GM18873 (cell line): ENCODE results near the gene OR4C3.
"Not testable (repeated sequence)": the region's sequence is repeated elsewhere in the genome, so short reads cannot be mapped to it uniquely, and the experiment has no call there.

ENCODE experiments used
- ATAC-seq: cut with Tn5 transposase; IDR thresholded peaks from one replicate; pipeline ENCODE4 v1.9.1; 2021; ENCODE audit warnings: mild to moderate bottlenecking, moderate library complexity, moderate number of reproducible peaks; ENCODE audit not compliant: unreplicated experiment, low FRiP score

OR4C3 gene

DNA sequence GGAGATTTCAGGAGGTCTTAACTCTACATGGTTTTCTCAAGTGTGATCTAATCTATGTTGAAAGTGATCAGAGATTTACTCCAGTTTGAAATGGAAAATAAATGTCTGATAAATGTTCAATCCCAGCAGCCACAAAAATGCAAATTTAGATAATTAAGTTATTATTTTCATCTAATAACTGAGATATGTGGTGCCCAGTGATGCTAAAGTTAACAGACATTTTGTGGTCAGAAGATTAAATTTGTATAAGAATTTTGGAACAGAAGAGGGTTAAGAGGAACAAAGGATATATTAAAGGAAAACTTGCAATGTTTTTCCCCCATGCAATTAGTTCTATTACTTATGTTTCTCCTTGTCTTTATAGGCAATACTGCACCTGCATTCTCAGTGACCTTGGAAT lies at the start of gene OR4C3:
Gene OR4C3 (plus strand): TSS at position 301 of the 400 bp plus-strand sequence. CDS start 102 bp downstream, outside the sequence.
- ATAC-seq: not testable (repeated sequence)

GRCh38 chr11:48305923-48306322 lies 18.8 kb upstream of the OR4C3 start, which contains the start of gene OR4S1:
OR4S1 (plus strand) TSS chr11:48306223; CDS start chr11:48306223, 0 bp downstream.
- no peak for ATAC-seq

DNA sequence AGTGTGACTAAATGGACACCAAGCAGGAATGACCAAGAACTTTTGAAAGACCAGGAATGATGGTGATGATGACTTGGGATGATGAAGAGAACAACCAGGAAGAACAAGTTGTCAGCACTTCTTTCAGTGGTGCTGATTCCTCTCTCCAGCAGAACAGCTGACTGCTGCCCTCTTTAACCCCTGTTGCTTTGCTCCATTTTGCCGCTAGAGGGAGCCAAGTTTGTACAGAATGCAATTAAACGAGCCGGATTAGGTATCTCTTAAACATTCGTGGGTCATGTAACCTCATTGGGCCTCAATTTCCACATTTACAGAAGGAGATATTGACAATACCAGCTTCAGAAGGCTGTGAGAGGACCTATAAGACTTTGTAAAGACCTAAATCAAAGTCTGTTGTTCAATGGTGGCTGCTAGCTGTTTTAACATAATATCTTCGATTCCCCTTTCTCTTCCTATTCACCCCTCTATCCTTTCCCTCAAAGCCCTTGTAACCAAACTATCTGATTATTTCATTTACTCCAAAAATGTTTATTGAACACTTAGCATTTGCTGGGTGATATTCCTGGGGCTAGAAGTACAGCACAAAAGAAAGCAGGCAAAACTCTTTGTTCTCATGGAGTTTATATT lies 16.8 kb upstream of the OR4C3 start:
- no peak for ATAC-seq

DNA sequence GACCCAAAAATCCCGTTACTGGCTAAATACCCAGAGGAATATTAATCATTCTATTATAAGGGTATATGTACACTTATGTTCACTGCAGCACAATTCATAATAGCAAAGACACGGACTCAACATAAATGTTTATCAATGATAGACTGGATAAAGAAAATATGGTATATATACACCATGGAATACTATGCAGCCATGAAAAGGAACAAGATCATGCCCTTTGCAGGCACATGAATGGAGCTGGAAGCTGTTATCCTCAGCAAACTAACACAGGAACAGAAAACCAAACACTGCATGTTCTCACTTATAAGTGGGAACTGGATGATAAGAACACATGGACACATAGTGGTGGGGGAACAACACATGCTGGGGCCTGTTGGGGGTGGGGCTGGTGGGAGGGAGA lies 11.1 kb upstream of the OR4C3 start:
- not testable (repeated sequence) for ATAC-seq

DNA sequence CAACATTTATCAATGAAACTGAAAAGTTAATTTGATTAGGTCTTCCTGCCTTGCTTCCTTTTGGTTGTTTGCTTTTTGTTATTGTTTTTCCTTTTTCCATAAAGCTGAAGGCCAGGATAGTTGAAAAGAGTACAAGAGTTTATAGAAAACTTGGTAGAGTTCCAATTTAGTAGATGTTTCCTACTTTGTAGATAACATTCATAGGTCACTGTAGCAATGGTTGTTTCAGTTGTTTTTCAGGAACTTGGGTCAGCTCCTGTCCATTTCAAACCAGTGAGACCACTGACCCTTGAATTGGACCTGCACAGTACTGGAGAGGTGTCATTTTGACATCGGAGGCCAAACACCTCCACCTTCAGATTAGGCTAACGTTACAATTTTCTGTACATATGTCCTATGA lies 4.9 kb upstream of the OR4C3 start:
- not testable (repeated sequence) for ATAC-seq

DNA sequence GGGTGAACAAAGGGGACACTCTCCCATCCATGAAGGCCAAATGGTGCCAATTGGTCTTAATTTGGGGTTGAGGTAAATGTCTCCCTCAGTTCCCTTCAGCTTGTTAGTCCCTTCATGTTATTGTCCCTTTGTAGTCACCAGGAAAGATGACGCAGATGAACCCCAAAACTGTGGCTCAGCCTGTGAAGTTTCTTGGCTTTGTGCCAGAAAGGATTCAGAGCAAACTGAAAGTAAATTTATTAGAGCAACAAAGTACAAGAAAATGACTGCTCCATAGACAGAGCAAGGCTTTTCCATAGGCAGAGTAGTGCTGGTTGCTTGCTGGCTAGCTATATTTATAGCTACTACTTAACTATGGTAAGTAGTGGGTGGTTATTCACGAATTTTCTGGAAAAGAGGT lies 16.7 kb downstream of the OR4C3 start:
- ATAC-seq: no peak

DNA sequence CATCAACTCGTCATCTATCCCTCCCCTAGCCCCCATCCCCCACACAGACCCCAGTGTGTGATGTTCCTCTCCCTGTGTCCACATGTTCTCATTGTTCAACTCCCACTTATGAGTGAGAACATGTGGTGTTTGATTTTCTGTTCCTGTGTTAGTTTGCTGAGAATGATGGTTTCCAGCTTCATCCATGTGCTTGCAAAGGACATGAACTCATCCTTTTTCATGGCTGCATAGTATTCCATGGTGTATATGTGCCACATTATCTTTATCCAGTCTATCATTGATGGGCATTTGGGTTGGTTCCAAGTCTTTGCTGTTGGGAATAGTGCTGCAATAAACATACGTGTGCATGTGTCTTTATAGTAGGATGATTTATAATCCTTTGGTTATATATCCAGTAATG lies 17.8 kb downstream of the OR4C3 start:
- not testable (repeated sequence) for ATAC-seq

GRCh38 chr11:48346286-48346685 lies 21.6 kb downstream of the OR4C3 start:
- not testable (repeated sequence) for ATAC-seq

DNA sequence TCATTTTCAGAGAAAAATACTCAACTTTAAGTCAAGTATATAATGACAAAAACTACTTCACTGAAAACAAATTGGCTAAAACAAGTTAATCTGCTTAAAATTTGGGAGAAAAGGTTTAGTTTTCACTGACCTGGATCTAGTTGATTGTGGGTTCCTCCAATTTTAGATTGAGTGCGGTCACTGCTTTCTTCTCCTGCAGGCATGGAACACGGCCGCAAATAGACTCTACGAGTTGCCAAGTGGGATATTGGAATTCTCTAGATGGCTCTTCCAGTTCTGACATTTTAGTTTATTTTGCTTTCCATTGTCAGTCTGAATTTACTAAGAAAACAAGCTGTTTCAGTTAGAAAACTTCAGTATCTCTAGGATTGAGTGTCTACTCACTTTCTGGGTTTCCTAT lies 29.3 kb downstream of the OR4C3 start:
- no peak for ATAC-seq

- no peak for ATAC-seq
Measured at GRCh38 chr11:48354677-48355076, 30.0 kb downstream of the OR4C3 start.

GRCh38 chr11:48361289-48361688 lies 36.6 kb downstream of the OR4C3 start:
- not testable (repeated sequence) for ATAC-seq

DNA sequence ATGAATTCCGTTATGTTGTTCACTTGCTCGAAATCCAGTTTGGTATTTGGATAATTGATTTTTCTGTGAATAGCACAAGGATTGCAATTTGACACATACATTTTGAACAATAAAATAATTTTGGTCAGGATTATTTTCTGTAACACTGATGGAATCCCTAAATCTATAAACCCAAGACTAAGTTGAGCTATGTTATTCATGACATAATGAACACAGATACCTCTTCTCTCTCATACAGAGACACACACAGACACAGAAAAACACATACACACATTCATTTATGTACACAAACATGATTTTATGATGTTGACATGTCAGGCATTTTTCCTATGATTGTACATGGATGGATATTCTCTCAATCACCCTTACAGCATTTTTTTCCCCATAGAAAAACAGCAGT lies 41.6 kb downstream of the OR4C3 start, which contains the start of gene OR4C5:
Gene OR4C5 (minus strand): TSS at position 101 of the 400 bp plus-strand sequence. CDS start 0 bp downstream, at position 101.
- ATAC-seq: no peak
